HepG2 (cell line): ENCODE data around the gene PANK4. TPM values are rescaled to one million over a fixed set of nuclear protein-coding genes. Genes with fewer than 3 reads are reported as not detected.

Experiments
- ARID5B ChIP-seq: IDR thresholded peaks from 2 replicates; pipeline ENCODE4 v1.4.0; 2020; ENCODE audit warnings: mild to moderate bottlenecking, missing genetic modification reagents
- ATF5 ChIP-seq: sonication (generic); formaldehyde crosslinking; IDR thresholded peaks from 2 replicates; pipeline ENCODE4 v1.4.0; 2020; ENCODE audit warnings: mild to moderate bottlenecking, low read depth, missing genetic modification reagents
- CEBPG ChIP-seq: IDR thresholded peaks from 2 replicates; pipeline ENCODE4 v1.6.1; 2016
- CREB1 ChIP-seq, 2 experiments: fragments of 450-650 bp in 1 of 2; IDR thresholded peaks; 2 replicates each; pipeline ENCODE4 v1.6.1; 2016 to 2017; ENCODE audit warnings: control low read depth in 1 of 2, mild to moderate bottlenecking in 1 of 2, missing compliant biosample characterization in 1 of 2, missing genetic modification characterization in 1 of 2
- DMTF1 ChIP-seq: sonication (generic); formaldehyde crosslinking; IDR thresholded peaks from 2 replicates; pipeline ENCODE4 v1.4.0; 2020; ENCODE audit warnings: mild to moderate bottlenecking, missing genetic modification reagents
- HMGXB4 ChIP-seq, 2 experiments: sonication (generic) in 1 of 2; formaldehyde crosslinking in 1 of 2; IDR thresholded peaks; 2 replicates each; pipeline versions ENCODE4 v1.4.0 to v1.6.1; 2018 to 2020; ENCODE audit warnings: missing genetic modification reagents in 2 of 2, borderline replicate concordance in 1 of 2, low read depth in 1 of 2, mild to moderate bottlenecking in 1 of 2, missing biosample characterization in 1 of 2
- MED13 ChIP-seq: sonication (generic); formaldehyde crosslinking; IDR thresholded peaks from 2 replicates; pipeline ENCODE4 v1.5.0; 2020; ENCODE audit warnings: missing genetic modification reagents
- MZF1 ChIP-seq: sonication (generic); formaldehyde crosslinking; IDR thresholded peaks from 2 replicates; pipeline ENCODE4 v1.8.1; 2023; ENCODE audit warnings: mild to moderate bottlenecking, missing genetic modification reagents, borderline replicate concordance
- NFIC ChIP-seq: IDR thresholded peaks from 2 replicates; pipeline ENCODE4 v1.6.1; 2012; ENCODE audit warnings: mild to moderate bottlenecking, low read length, inconsistent platforms
- ZBTB33 ChIP-seq: sonication (generic); formaldehyde crosslinking; IDR thresholded peaks from 2 replicates; pipeline ENCODE4 v1.4.0; 2020; ENCODE audit warnings: missing genetic modification reagents
- ZC3H4 ChIP-seq: sonication (generic); formaldehyde crosslinking; IDR thresholded peaks from 2 replicates; pipeline ENCODE4 v1.4.0; 2020; ENCODE audit warnings: missing genetic modification reagents, borderline replicate concordance
- ZNF563 ChIP-seq: sonication (generic); formaldehyde crosslinking; IDR thresholded peaks from 2 replicates; pipeline ENCODE4 v1.8.0; 2022; ENCODE audit warnings: mild to moderate bottlenecking, moderate library complexity, missing genetic modification reagents
- ZNF572 ChIP-seq: sonication (generic); formaldehyde crosslinking; IDR thresholded peaks from 2 replicates; pipeline ENCODE4 v1.5.1; 2020; ENCODE audit warnings: mild to moderate bottlenecking, missing genetic modification reagents
- ZNF691 ChIP-seq: sonication (generic); formaldehyde crosslinking; IDR thresholded peaks from 2 replicates; pipeline ENCODE4 v1.4.0; 2020; ENCODE audit warnings: missing genetic modification reagents, low read depth, mild to moderate bottlenecking, borderline replicate concordance
- ZNF775 ChIP-seq: sonication (generic); formaldehyde crosslinking; IDR thresholded peaks from 2 replicates; pipeline ENCODE4 v1.4.0; 2020; ENCODE audit warnings: missing genetic modification reagents, mild to moderate bottlenecking, moderate library complexity, borderline replicate concordance
- ZNF784 ChIP-seq: sonication (generic); formaldehyde crosslinking; IDR thresholded peaks from 2 replicates; pipeline ENCODE4 v1.5.1; 2020; ENCODE audit warnings: missing genetic modification reagents, mild to moderate bottlenecking, borderline replicate concordance
- polyA plus RNA-seq, 8 experiments: library from polyadenylated mRNA; depleted of rRNA in 3 of 8; stranded (reverse) in 7 of 8; unstranded in 1 of 8; fragments of >200 nt; fragmentation: Illumina TruSeq in 4 of 8; extraction: Trizol in 4 of 8; gene quantifications; 2 replicates each; pipeline versions ENCODE4 v1.2.1 to v1.2.3, GENCODE V29; 2011 to 2016; ENCODE audit warnings: low read depth in 4 of 8, missing spikeins in 1 of 8, mixed read lengths in 1 of 8; ENCODE audit not compliant: insufficient read depth in 1 of 8
- total RNA-seq, 5 experiments: library from RNA; depleted of rRNA; stranded (reverse); fragments of >200 nt; fragmentation: Illumina TruSeq; extraction: Trizol; gene quantifications; 2 replicates each; pipeline ENCODE4 v1.2.3, GENCODE V29; 2016; ENCODE audit warnings: low read depth in 1 of 5

The PANK4 gene
- total and polyA plus RNA-seq, 2 of the 13 experiments (the other 11 are each of a cell fraction or from before 2014, with no cell fraction given): 17.4 to 19.3 TPM

GRCh38 chr1:2494323-2494693 lies 32.1 kb downstream of the PANK4 start (continued):
- TF ChIP-seq CREB1 (IDR thresholded peaks at IDR 0.05): no peak
- TF ChIP-seq CREB1 (CRISPR knock-in tag; IDR thresholded peaks at IDR 0.05): peak; percentile 41; the same call in 1 of the 2 replicates
- TF ChIP-seq DMTF1: no peak
- TF ChIP-seq MZF1: no peak
- TF ChIP-seq ATF5 (CRISPR knock-in tag): no peak
- TF ChIP-seq CEBPG (CRISPR knock-in tag): peak; percentile 90
- TF ChIP-seq HMGXB4 (CRISPR knock-in tag; IDR thresholded peaks at IDR 0.05; ENCODE audit: borderline replicate concordance in 1 of 2, low read depth in 1 of 2): no peak
- TF ChIP-seq MED13 (CRISPR knock-in tag): no peak
- TF ChIP-seq ARID5B (CRISPR knock-in tag): 0 out of 2 replicates have a peak, but pooled peaks have one; percentile 21
- no peak for TF ChIP-seq ZNF691 (CRISPR knock-in tag)
- TF ChIP-seq ZNF775 (CRISPR knock-in tag): no peak
- no peak for TF ChIP-seq ZNF784 (CRISPR knock-in tag)
- TF ChIP-seq ZC3H4: no peak
- no peak for TF ChIP-seq NFIC
- TF ChIP-seq ZNF572 (CRISPR knock-in tag): no peak
- no peak for TF ChIP-seq ZNF563 (CRISPR knock-in tag)
- no peak for TF ChIP-seq ZBTB33 (CRISPR knock-in tag)
